Neuron (in vitro differentiated cells): ENCODE data around the gene CHMP5.
"Not testable (repeated sequence)": the region's sequence is repeated elsewhere in the genome, so short reads cannot be mapped to it uniquely, and the experiment has no call there.

Source experiments
- H2AFZ ChIP-seq: one replicate; pipeline ENCODE4 v1.6.1; 2013; ENCODE audit warnings: low read depth, mild to moderate bottlenecking, inconsistent platforms, low read length, moderate library complexity
- H3K27me3 ChIP-seq: one replicate; pipeline ENCODE4 v1.6.1; 2013; ENCODE audit warnings: low read length; ENCODE audit not compliant: insufficient read depth
- H3K36me3 ChIP-seq: one replicate; pipeline ENCODE4 v1.6.1; 2013; ENCODE audit warnings: low read length; ENCODE audit not compliant: insufficient read depth
- H3K4me1 ChIP-seq: one replicate; pipeline ENCODE4 v1.6.1; 2013; ENCODE audit warnings: low read length; ENCODE audit not compliant: insufficient read depth
- H3K4me3 ChIP-seq: 2 replicates; pipeline ENCODE4 v1.5.1; 2013; ENCODE audit warnings: mild to moderate bottlenecking, low read length, moderate library complexity
- H3K9me3 ChIP-seq: one replicate; pipeline ENCODE4 v1.6.1; 2013; ENCODE audit warnings: low read length

Gene CHMP5

GRCh38 chr9:33293782-33294181 lies 28.9 kb downstream of the CHMP5 start:
- Histone ChIP-seq H3K4me1 (peaks cover 15% of the 10 kb centered on the region), H2AFZ (no peak overlapping the region), H3K27me3 (no peaks in the 10 kb centered on the region), H3K4me3 (no peak overlapping the region), H3K36me3 (peaks cover 53% of the 10 kb centered on the region), H3K9me3 (no peaks in the 10 kb centered on the region)

GRCh38 chr9:33294670-33295432 lies 30.0 kb downstream of the CHMP5 start:
- no peaks in the 10 kb centered on the region for H3K27me3 ChIP-seq
- no peak overlapping the region for H3K4me3 ChIP-seq
- H3K4me1 ChIP-seq, result peaks cover 11% of the 10 kb centered on the region
- no peak overlapping the region for H2AFZ ChIP-seq
- peaks cover 63% of the 10 kb centered on the region for H3K36me3 ChIP-seq
- no peaks in the 10 kb centered on the region for H3K9me3 ChIP-seq

DNA sequence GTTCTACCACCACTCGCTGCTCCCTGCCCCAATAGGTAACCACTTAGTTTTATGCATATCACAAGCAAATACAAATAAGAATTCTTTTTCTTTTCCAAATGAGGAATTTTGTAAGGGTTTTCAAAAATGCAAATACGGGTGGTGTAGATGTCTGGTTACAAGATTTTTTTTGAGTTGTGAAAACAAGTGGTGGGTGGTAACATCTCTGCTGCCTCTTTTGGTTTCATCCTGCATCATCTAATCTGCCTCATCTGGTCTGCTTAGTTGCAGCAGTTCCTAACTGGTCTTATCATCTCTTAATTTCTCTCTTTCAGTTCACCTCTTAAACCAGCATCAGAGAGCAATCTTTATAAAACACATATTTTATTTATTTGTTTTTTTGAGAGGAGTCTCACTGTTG lies 30.7 kb downstream of the CHMP5 start:
- no peaks in the 10 kb centered on the region for H3K9me3 ChIP-seq
- peaks cover 67% of the 10 kb centered on the region for H3K36me3 ChIP-seq
- no peaks in the 10 kb centered on the region for H3K27me3 ChIP-seq
- no peak overlapping the region for H2AFZ ChIP-seq
- peaks cover 11% of the 10 kb centered on the region for H3K4me1 ChIP-seq
- H3K4me3 ChIP-seq, result no peak overlapping the region

DNA sequence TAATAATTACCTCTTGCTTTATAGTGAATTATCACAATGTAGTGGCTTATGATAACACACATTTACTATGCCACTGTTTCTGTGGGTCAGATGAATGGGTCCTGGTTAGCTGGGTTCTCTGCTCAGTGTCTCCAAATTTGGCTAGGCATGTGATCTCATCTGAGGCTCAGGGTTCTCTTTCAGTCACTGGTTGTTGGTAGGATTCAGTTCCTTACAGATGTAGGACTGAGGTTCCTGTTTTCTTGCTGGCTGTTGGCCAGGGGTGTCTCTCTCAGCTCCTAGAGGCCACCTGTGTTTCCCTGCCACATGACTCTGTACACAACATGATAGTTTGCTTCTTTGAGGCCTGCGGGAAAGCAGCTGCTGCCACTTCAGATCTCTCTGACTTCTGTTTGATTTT lies 32.6 kb downstream of the CHMP5 start:
- no peaks in the 10 kb centered on the region for H3K9me3 ChIP-seq
- no peak overlapping the region for H2AFZ ChIP-seq
- H3K27me3 ChIP-seq, result no peaks in the 10 kb centered on the region
- H3K4me3 ChIP-seq, result no peak overlapping the region
- H3K4me1 ChIP-seq, result no peaks in the 10 kb centered on the region
- H3K36me3 ChIP-seq, result peaks cover 80% of the 10 kb centered on the region

DNA sequence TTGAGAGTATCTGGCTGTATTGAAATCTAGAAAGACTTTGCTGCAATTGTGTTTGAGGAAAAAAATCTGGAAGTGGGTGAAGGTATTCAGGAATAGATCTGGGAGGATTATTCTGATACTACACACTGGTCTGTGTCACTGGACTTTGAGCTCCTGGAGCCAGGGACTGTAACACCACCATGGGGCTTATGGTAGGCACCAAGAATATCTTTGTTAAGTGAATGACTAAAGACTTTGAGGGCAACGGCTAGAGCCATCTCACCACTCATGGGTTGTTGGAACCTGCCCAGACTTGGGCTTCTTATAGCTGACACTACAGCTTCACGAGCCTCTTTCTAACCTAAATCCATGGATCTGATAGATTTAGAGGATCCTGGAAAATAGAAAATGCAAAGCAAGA lies 35.7 kb downstream of the CHMP5 start:
- no peaks in the 10 kb centered on the region for H3K27me3 ChIP-seq
- H3K4me3 ChIP-seq, result no peak overlapping the region
- no peaks in the 10 kb centered on the region for H3K4me1 ChIP-seq
- no peak overlapping the region for H2AFZ ChIP-seq
- peaks cover 87% of the 10 kb centered on the region for H3K36me3 ChIP-seq
- H3K9me3 ChIP-seq, result no peaks in the 10 kb centered on the region

DNA sequence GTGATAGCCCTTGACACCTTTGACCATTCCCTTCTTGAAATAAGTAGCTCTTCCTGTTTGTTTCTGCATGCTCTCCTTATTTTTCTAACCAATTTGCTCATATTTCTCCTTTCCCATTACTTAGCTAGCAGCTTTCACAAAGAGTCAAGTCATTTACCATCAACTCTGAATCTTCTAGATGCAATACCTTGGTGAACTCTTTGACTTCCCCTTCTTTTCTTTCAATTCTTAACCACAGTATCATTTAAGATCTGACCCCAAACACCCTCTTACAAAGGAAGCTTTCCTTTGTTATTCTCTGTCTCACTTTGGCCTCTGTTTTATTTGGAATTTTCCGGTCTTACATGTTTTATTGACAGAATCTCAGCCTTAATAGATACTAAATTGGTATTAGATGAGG lies 39.5 kb downstream of the CHMP5 start:
- H3K36me3 ChIP-seq, result peaks cover 86% of the 10 kb centered on the region
- H2AFZ ChIP-seq, result no peak overlapping the region
- no peaks in the 10 kb centered on the region for H3K4me1 ChIP-seq
- H3K27me3 ChIP-seq, result no peaks in the 10 kb centered on the region
- no peaks in the 10 kb centered on the region for H3K9me3 ChIP-seq
- H3K4me3 ChIP-seq, result no peak overlapping the region

DNA sequence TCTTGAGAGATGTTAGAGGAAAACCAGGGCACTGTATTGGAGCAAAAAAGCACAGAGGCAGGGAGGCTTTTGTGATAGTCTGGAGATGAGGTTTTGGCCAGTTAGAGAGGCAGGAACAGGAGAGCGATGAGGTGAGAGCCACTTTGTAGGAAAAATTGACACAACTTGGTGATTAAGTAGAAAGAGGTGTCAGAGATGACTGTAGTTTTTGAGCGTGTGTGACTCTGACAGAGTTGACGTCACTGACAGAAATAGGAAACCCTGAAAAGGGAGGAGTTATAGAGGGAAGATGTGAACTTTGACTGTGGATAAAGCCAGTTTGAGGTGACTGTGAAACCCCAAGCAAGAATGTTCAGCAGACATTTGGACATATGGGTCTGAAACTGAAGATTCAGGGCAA lies 41.2 kb downstream of the CHMP5 start:
- no peaks in the 10 kb centered on the region for H3K9me3 ChIP-seq
- H3K36me3 ChIP-seq, result peaks cover 87% of the 10 kb centered on the region
- H3K4me1 ChIP-seq, result no peaks in the 10 kb centered on the region
- H2AFZ ChIP-seq, result no peak overlapping the region
- H3K4me3 ChIP-seq, result no peak overlapping the region
- H3K27me3 ChIP-seq, result no peaks in the 10 kb centered on the region

DNA sequence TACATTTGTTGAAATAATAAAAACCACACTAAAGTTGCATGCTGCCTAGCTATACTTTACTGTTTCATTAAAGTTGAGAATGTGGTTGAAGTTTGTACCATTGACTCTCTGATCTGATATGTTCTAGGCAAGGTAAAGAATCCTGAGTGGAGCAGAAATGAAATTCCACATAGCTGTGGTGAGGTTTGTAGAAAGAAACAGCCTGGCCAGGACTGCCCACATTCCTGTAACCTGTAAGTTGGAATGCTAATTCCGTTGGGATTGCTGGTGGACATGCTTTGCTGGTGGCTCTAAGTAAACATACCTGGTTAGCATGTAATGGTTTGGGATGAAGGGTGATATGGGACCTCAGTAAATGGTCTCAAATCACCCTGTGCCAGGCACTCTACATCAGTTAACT lies 42.2 kb downstream of the CHMP5 start:
- peaks cover 90% of the 10 kb centered on the region for H3K36me3 ChIP-seq
- no peak overlapping the region for H3K4me3 ChIP-seq
- no peaks in the 10 kb centered on the region for H3K27me3 ChIP-seq
- no peak overlapping the region for H2AFZ ChIP-seq
- no peaks in the 10 kb centered on the region for H3K9me3 ChIP-seq
- H3K4me1 ChIP-seq, result no peaks in the 10 kb centered on the region

GRCh38 chr9:33309903-33310302 lies 45.1 kb downstream of the CHMP5 start:
- Histone ChIP-seq H2AFZ (no peak overlapping the region), H3K27me3 (no peaks in the 10 kb centered on the region), H3K36me3 (peaks cover 87% of the 10 kb centered on the region)

DNA sequence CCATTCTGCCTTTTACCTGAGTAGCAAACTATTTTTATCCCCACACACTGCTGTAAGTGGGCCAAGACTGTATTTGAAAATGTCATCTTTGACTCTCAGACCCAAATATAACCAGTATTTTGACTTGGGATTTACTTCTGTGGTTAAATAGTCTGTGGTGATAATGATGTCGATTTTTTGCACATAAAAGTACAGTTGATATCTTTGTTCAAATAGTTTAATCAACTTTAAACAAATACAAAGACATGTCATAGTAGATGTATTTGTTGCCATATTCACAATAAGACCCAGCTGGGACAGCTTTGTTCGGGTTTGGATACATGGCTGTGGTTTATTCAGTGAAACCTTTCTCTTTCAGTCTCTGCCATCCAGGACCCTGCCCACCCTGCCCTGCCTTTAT lies 45.9 kb downstream of the CHMP5 start:
- no peaks in the 10 kb centered on the region for H3K9me3 ChIP-seq
- H3K36me3 ChIP-seq, result peaks cover 84% of the 10 kb centered on the region
- no peak overlapping the region for H3K4me3 ChIP-seq
- no peak overlapping the region for H2AFZ ChIP-seq
- H3K27me3 ChIP-seq, result no peaks in the 10 kb centered on the region
- H3K4me1 ChIP-seq, result no peaks in the 10 kb centered on the region

More at GRCh38 chr9:33309903-33310302, 45.1 kb downstream of the CHMP5 start:
- no peak overlapping the region for H3K4me3 ChIP-seq
- no peaks in the 10 kb centered on the region for H3K9me3 ChIP-seq
- no peaks in the 10 kb centered on the region for H3K4me1 ChIP-seq

GRCh38 chr9:33311953-33312352 lies 47.1 kb downstream of the CHMP5 start:
- Histone ChIP-seq H3K36me3 (peaks cover 81% of the 10 kb centered on the region), H3K27me3 (no peaks in the 10 kb centered on the region), H3K4me3 (no peak overlapping the region), H3K9me3 (no peaks in the 10 kb centered on the region), H2AFZ (no peak overlapping the region), H3K4me1 (no peaks in the 10 kb centered on the region)

GRCh38 chr9:33315371-33315770 lies 50.5 kb downstream of the CHMP5 start:
- Histone ChIP-seq H3K36me3 (peaks cover 78% of the 10 kb centered on the region), H3K27me3 (no peaks in the 10 kb centered on the region), H3K9me3 (no peaks in the 10 kb centered on the region), H3K4me1 (no peaks in the 10 kb centered on the region), H3K4me3 (no peak overlapping the region), H2AFZ (no peak overlapping the region)

GRCh38 chr9:33317136-33317535 lies 52.3 kb downstream of the CHMP5 start:
- not testable (repeated sequence) for H3K27me3 ChIP-seq, H3K4me1 ChIP-seq, H3K4me3 ChIP-seq, H3K9me3 ChIP-seq, H2AFZ ChIP-seq
- H3K36me3 ChIP-seq, result peaks cover 79% of the 10 kb centered on the region

- Histone ChIP-seq H3K4me1 (no peaks in the 10 kb centered on the region), H3K9me3 (no peaks in the 10 kb centered on the region), H3K36me3 (peaks cover 80% of the 10 kb centered on the region), H2AFZ (no peak overlapping the region), H3K4me3 (no peak overlapping the region), H3K27me3 (no peaks in the 10 kb centered on the region)
Measured at GRCh38 chr9:33318225-33318624, 53.4 kb downstream of the CHMP5 start.
